Activated naive CD8-positive, alpha-beta T cell treated with anti-CD3 and anti-CD28 coated beads, Interleukin-2, amount 50 U/mL, for 24 hours (primary cell): ENCODE data around the gene TMEM165.

Experiments used
- ATAC-seq: fragments of 150-1000 bp; cut with Tn5 transposase; one replicate; pipeline ENCODE4 v1.10.0; 2021
- DNase-seq: peaks from one replicate; pipeline ENCODE4 v3.0.0; 2021
- H3K27ac Mint-ChIP-seq: one replicate; pipeline ENCODE4 v1.8.0; 2021; ENCODE audit warnings: mild to moderate bottlenecking, mixed read lengths
- H3K27me3 Mint-ChIP-seq: one replicate; pipeline ENCODE4 v1.8.0; 2021; ENCODE audit warnings: mixed read lengths
- H3K36me3 Mint-ChIP-seq: one replicate; pipeline ENCODE4 v1.8.0; 2021; ENCODE audit warnings: low read depth, mixed read lengths
- H3K4me1 Mint-ChIP-seq: one replicate; pipeline ENCODE4 v1.8.0; 2021; ENCODE audit warnings: mixed read lengths
- H3K4me3 Mint-ChIP-seq: one replicate; pipeline ENCODE4 v1.8.0; 2021; ENCODE audit warnings: mild to moderate bottlenecking, moderate library complexity, mixed read lengths
- H3K9me3 Mint-ChIP-seq: one replicate; pipeline ENCODE4 v1.8.0; 2021; ENCODE audit warnings: mixed read lengths

TMEM165 gene

DNA sequence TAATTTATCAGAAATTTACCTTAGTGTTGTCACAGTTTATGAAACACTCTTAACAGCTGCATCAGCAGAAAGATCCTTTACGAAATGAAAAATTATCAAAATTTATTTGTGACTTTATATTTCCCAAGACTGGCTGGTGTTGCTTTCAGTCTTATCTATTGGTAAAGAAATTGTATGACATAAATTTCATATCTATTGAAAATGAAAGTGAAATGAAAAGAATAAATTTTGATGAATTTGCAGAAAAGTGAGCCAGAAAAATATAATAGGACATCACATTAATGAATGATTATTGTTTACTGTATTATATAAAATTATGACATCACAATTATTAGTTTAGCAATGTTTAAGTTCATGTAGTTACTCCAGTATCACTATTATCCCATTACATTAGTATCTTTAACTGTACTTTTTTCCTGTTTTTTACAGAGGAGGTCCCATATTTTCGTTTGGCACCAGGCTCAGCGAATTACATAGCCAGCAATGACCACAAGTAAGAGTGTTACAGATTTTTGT is 13.2 kb upstream of the TMEM165 start:
- no peak for ATAC-seq
- Mint-ChIP-seq H3K4me3 (no peak overlapping the region), H3K27ac (no peak overlapping the region), H3K36me3 (no peaks in the 10 kb centered on the region), H3K4me1 (peaks cover 26% of the 10 kb centered on the region), H3K9me3 (no peaks in the 10 kb centered on the region), H3K27me3 (no peaks in the 10 kb centered on the region)
- DNase-seq, result no peak

DNA sequence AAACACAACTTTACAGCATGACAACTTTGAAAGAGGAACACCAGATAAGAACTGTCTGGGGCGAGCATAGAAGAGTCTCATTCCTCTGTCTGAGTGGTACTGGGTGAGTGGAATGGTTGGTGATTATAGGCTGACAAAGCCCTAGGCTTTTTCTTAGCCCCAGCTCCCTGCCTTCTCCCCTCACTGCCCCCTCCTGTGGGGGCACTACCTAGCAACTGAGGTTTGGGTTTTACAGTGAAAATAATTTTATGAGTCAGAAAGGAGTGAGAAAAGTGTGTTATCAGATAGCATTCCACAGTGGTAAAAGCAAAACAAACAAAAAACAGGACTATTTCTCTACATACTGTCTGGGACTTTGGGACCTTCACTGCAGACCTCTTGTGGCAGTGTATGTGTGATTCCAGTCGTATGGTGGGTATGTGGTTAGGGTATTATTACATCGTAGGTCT is 10.5 kb upstream of the TMEM165 start:
- Mint-ChIP-seq H3K4me1 (peaks cover 30% of the 10 kb centered on the region), H3K4me3 (no peak overlapping the region), H3K27ac (peak overlapping the region; percentile 26), H3K36me3 (no peaks in the 10 kb centered on the region), H3K27me3 (peaks cover 4% of the 10 kb centered on the region), H3K9me3 (no peaks in the 10 kb centered on the region)
- DNase-seq, result no peak
- peak; percentile 42 for ATAC-seq

- H3K27ac Mint-ChIP-seq, result no peak overlapping the region
- H3K36me3 Mint-ChIP-seq, result no peaks in the 10 kb centered on the region
- H3K9me3 Mint-ChIP-seq, result no peaks in the 10 kb centered on the region
- DNase-seq (no peak), ATAC-seq (peak; percentile 52)
- no peak overlapping the region for H3K4me3 Mint-ChIP-seq
- peaks cover 4% of the 10 kb centered on the region for H3K27me3 Mint-ChIP-seq
- peaks cover 30% of the 10 kb centered on the region for H3K4me1 Mint-ChIP-seq
Measured at GRCh38 chr4:55386073-55386472, 9.7 kb upstream of the TMEM165 start.

- DNase-seq (no peak), ATAC-seq (peak; percentile 70)
- Mint-ChIP-seq H3K27ac (peak overlapping the region; percentile 22), H3K4me3 (no peak overlapping the region), H3K27me3 (peaks cover 4% of the 10 kb centered on the region), H3K9me3 (no peaks in the 10 kb centered on the region), H3K36me3 (no peaks in the 10 kb centered on the region), H3K4me1 (peaks cover 29% of the 10 kb centered on the region)
Measured at GRCh38 chr4:55386840-55387239, 8.9 kb upstream of the TMEM165 start.

DNA sequence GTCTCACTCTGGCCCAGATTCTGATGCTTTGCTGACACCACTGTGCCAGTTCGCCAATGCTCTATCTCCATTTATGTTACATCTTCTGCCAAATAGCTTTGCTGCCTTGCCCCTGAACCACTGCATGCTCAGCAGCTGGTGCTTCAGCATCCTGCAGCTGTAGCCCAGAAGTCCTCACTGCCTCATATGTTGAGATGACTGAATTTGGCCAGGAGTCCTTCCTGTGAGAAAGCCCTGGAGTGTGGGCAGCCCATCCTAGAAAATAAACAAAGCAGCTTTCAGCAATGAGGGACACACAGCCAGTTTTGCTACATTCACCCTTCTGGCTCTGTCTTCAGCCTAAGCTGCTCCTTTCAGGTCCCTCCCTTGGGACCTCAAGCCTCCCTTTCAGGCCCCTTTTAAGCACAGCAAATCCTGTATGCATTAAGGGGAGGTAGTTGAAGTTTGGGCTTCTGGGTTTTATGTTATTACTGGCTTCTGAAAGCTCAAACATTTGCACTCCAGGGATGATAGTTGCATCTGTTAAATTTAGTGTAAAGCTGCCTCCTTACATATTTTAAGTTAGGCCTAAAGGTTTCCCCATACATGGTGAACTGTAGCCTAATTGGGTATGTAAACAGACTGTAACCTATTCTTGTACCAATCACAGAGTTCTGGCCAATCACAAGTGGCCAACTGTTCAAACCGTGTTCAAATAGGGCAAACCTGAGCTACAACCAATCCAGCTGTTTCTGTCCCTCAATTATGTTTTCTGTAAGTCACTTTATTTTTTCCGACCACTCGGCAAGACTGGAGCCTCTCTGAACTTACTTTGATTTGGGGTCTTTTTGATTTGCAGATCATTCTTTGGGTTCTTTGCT is 2.1 kb upstream of the TMEM165 start:
- Mint-ChIP-seq H3K36me3 (peaks cover 22% of the 10 kb centered on the region), H3K4me3 (no peak overlapping the region), H3K4me1 (peaks cover 30% of the 10 kb centered on the region), H3K27me3 (peaks cover 4% of the 10 kb centered on the region), H3K27ac (no peak overlapping the region), H3K9me3 (no peaks in the 10 kb centered on the region)
- ATAC-seq, result no peak
- DNase-seq, result no peak

DNA sequence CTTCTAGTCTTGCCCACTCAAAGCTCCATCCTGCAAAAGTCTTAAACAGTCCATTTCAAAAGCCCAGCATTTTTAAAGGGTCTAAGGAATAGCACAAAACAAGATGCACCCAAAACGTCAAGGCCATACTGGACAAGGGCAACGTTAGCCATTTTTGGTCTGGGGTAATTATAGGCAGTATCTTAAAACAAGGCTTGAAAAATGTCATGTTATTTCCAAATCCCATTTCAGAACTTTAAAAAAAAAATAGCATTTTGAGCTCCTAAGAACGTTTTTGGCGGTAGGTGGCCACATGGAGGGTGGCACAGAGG is 584 bp upstream of the TMEM165 start:
- no peak for ATAC-seq
- no peaks in the 10 kb centered on the region for H3K9me3 Mint-ChIP-seq
- no peak for DNase-seq
- H3K4me3 Mint-ChIP-seq, result peak overlapping the region; percentile 97
- peaks cover 29% of the 10 kb centered on the region for H3K36me3 Mint-ChIP-seq
- no peaks in the 10 kb centered on the region for H3K27me3 Mint-ChIP-seq
- peaks cover 38% of the 10 kb centered on the region for H3K4me1 Mint-ChIP-seq
- peak overlapping the region; percentile 97 for H3K27ac Mint-ChIP-seq

DNA sequence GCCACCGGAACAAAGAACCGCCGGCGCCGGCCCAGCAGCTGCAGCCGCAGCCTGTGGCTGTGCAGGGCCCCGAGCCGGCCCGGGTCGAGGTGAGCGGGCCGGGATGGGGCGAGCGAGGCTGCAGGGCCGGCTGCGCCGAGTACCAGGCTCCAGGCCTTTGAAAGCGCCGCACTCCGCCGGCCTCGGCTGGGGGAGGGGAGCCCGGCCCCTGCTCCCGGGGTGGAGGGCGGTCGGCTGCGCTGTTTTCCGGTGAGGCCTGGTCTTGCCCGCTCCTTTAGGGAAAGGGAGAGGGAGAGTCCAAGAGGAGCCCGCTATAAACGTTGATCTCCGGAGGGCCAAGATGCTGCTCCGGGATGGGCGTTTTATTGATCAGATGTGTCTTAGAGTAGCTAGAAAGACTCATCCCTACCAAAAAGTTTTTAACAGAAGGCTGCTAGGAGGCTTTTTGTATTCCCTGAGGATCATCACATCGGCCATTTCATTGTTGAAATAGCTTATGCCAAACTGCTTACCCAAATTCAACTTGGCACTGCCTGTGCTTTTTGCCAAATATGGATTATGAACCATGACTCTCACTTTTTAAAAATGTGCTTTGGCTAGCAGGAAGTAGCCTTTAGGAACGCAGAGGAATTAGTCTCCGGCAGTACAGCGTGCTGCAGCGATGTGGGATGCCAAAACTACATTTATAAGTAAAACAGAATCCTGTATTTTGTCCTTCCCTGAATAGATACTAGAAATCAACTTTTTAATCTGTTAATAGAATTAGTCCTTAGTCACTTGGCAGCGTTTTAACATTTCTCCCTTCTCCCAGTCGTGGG is 760 bp downstream of the TMEM165 start:
- DNase-seq, result peak; percentile 40
- Mint-ChIP-seq H3K27me3 (no peaks in the 10 kb centered on the region), H3K9me3 (no peaks in the 10 kb centered on the region), H3K4me1 (peaks cover 42% of the 10 kb centered on the region), H3K36me3 (peaks cover 41% of the 10 kb centered on the region), H3K4me3 (peak overlapping the region; percentile 97), H3K27ac (peak overlapping the region; percentile 82)
- ATAC-seq, result peak; percentile 5

GRCh38 chr4:55397126-55397436 is 1.3 kb downstream of the TMEM165 start:
- peak overlapping the region; percentile 97 for H3K4me3 Mint-ChIP-seq
- H3K9me3 Mint-ChIP-seq, result no peaks in the 10 kb centered on the region
- peaks cover 42% of the 10 kb centered on the region for H3K4me1 Mint-ChIP-seq
- H3K36me3 Mint-ChIP-seq, result peaks cover 41% of the 10 kb centered on the region
- DNase-seq (no peak), ATAC-seq (no peak)
- no peaks in the 10 kb centered on the region for H3K27me3 Mint-ChIP-seq
- H3K27ac Mint-ChIP-seq, result peak overlapping the region; percentile 82

DNA sequence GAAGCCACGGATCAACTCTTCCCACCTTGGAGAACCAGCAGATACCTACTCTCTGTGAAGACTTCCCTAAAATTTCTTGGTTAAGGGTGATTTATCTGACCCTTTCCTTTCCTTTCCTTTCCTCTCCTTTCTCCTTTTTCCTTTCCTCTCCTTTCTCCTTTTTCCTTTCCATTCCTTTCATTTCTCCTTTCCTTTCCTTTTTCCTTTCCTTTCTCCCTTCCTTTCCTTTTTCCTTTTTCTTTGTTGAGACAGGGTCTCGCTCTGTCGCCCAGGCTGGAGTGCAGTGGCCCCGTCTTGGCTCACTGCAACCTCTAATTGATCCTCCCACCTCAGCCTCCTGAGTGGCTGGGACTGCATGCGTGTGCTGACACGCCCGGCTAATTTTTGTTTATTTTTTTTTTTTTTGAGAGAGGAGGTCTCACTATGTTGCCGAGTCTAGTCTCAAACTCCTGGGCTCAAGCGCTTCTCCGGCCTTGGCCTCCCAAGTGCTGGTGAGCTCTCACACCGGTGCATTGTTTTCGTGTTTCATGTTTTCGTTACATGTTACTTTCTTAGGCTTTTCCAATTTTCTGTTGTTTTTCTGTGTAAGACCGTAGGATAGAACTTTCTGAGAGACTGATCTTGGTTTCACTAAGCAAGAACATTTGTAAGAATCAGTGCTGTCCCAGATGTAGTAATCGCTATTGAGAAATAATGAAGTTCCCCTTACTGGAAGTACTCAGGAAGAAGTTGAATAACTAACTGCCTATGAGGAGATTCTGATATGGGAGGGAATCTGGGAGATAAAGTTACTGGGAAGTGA is 2.0 kb downstream of the TMEM165 start:
- Mint-ChIP-seq H3K4me1 (peaks cover 42% of the 10 kb centered on the region), H3K36me3 (peaks cover 41% of the 10 kb centered on the region), H3K27me3 (no peaks in the 10 kb centered on the region), H3K9me3 (no peaks in the 10 kb centered on the region), H3K4me3 (peak overlapping the region; percentile 97), H3K27ac (peak overlapping the region; percentile 82)
- DNase-seq, result no peak
- no peak for ATAC-seq

- H3K36me3 Mint-ChIP-seq, result peaks cover 45% of the 10 kb centered on the region
- H3K9me3 Mint-ChIP-seq, result no peaks in the 10 kb centered on the region
- peaks cover 45% of the 10 kb centered on the region for H3K4me1 Mint-ChIP-seq
- H3K27ac Mint-ChIP-seq, result peak overlapping the region; percentile 19
- no peaks in the 10 kb centered on the region for H3K27me3 Mint-ChIP-seq
- peak overlapping the region; percentile 97 for H3K4me3 Mint-ChIP-seq
- ATAC-seq (no peak), DNase-seq (no peak)
Measured at GRCh38 chr4:55398461-55398860, 2.7 kb downstream of the TMEM165 start.

- Mint-ChIP-seq H3K27me3 (no peaks in the 10 kb centered on the region), H3K27ac (no peak overlapping the region), H3K9me3 (no peaks in the 10 kb centered on the region), H3K4me3 (peak overlapping the region; percentile 97), H3K36me3 (peaks cover 50% of the 10 kb centered on the region), H3K4me1 (peaks cover 46% of the 10 kb centered on the region)
- ATAC-seq (no peak), DNase-seq (no peak)
Measured at GRCh38 chr4:55398966-55399365, 3.2 kb downstream of the TMEM165 start.

- Mint-ChIP-seq H3K4me3 (peak overlapping the region; percentile 97), H3K27me3 (no peaks in the 10 kb centered on the region), H3K27ac (no peak overlapping the region), H3K36me3 (peaks cover 53% of the 10 kb centered on the region), H3K4me1 (peaks cover 43% of the 10 kb centered on the region), H3K9me3 (no peaks in the 10 kb centered on the region)
- DNase-seq (no peak), ATAC-seq (no peak)
Measured at GRCh38 chr4:55399581-55399980, 3.8 kb downstream of the TMEM165 start.

DNA sequence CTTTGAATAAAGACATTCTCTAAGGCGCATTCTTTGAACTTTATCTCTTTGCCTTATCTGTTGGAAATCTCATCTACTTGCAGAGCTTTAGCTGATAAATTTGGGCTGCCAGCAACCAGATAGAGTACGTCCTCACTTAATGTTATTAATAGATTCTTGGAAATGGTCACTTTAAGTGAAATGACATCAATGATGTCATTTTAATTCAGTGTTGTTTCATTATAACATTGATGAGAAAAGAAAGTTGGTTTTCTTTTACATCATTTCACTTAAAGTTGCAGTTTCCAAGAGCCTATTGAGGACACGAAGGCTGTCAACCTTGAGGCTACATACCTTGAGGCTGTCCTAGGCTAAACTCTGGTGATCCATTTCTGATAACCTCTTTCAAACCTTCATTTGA is 9.3 kb downstream of the TMEM165 start:
- peaks cover 49% of the 10 kb centered on the region for H3K36me3 Mint-ChIP-seq
- no peaks in the 10 kb centered on the region for H3K9me3 Mint-ChIP-seq
- H3K27ac Mint-ChIP-seq, result no peak overlapping the region
- DNase-seq (no peak), ATAC-seq (no peak)
- peaks cover 41% of the 10 kb centered on the region for H3K4me1 Mint-ChIP-seq
- no peak overlapping the region for H3K4me3 Mint-ChIP-seq
- no peaks in the 10 kb centered on the region for H3K27me3 Mint-ChIP-seq

DNA sequence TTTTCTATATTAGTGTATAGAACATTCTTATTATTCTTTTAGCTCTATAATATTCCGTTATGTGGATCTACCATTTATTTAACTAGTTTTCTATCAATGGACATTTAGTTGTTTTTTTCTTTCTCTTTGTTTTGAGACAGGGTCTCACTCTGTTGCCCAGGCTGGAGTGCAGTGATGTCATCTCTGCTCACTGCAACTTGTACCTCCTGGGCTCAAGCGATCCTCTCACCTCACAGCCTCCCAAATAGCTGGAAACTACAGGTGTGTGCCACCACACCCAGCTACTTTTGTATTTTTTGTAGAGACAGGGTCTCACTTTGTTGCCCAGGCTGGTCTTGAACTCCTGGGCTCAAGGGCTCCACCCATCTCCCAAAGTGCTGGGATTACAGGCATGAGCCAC is 10.8 kb downstream of the TMEM165 start:
- ATAC-seq (no peak), DNase-seq (no peak)
- Mint-ChIP-seq H3K4me3 (no peak overlapping the region), H3K27ac (no peak overlapping the region), H3K27me3 (no peaks in the 10 kb centered on the region), H3K9me3 (no peaks in the 10 kb centered on the region), H3K36me3 (peaks cover 42% of the 10 kb centered on the region), H3K4me1 (peaks cover 36% of the 10 kb centered on the region)
